Globus pallidus (tissue), 1 donor: ENCODE measurements around the gene NPAS3.
A peak's percentile ranks its signal among the peaks of the same experiment; 100 is the strongest.

Experiments
- DNase-seq: peaks from one replicate; pipeline ENCODE4 v3.0.0-alpha.2; 2015; ENCODE audit warnings: low spot score

The NPAS3 gene

GRCh38 chr14:33257796-33258195, 319.1 kb downstream of the NPAS3 start:
- DNase-seq = no peak

GRCh38 chr14:33259764-33260163, 321.1 kb downstream of the NPAS3 start:
- DNase-seq = no peak

- no peak for DNase-seq
These were observed 332.5 kb downstream of the NPAS3 start for GRCh38 chr14:33271216-33271615.

GRCh38 chr14:33271891-33272290, 333.2 kb downstream of the NPAS3 start:
- no peak for DNase-seq

- no peak for DNase-seq
These were observed 335.3 kb downstream of the NPAS3 start for GRCh38 chr14:33273978-33274377.

- DNase-seq = no peak
These were observed 337.2 kb downstream of the NPAS3 start for GRCh38 chr14:33275879-33276278.

GRCh38 chr14:33279865-33280264, 341.2 kb downstream of the NPAS3 start:
- DNase-seq = no peak

GRCh38 chr14:33280646-33281045, 342.0 kb downstream of the NPAS3 start:
- DNase-seq = no peak

- no peak for DNase-seq
These were observed 343.9 kb downstream of the NPAS3 start for GRCh38 chr14:33282331-33283230.

GRCh38 chr14:33285902-33286700, 347.4 kb downstream of the NPAS3 start:
- DNase-seq = no peak

- DNase-seq = no peak
These were observed 348.5 kb downstream of the NPAS3 start for GRCh38 chr14:33287189-33287588.

GRCh38 chr14:33290641-33291040, 352.0 kb downstream of the NPAS3 start:
- DNase-seq = no peak

- DNase-seq = peak; percentile 32
These were observed 352.9 kb downstream of the NPAS3 start for GRCh38 chr14:33291529-33292104.

GRCh38 chr14:33294419-33294818, 355.7 kb downstream of the NPAS3 start:
- DNase-seq = no peak

- no peak for DNase-seq
These were observed 358.9 kb downstream of the NPAS3 start for GRCh38 chr14:33297565-33297964.

- peak; percentile 40 for DNase-seq
These were observed 369.1 kb downstream of the NPAS3 start for GRCh38 chr14:33307691-33308251.

GRCh38 chr14:33309106-33309505, 370.4 kb downstream of the NPAS3 start:
- DNase-seq = no peak

- DNase-seq = no peak
These were observed 376.5 kb downstream of the NPAS3 start for GRCh38 chr14:33315217-33315616.

GRCh38 chr14:33315721-33316120, 377.0 kb downstream of the NPAS3 start:
- DNase-seq = peak; percentile 33

- DNase-seq = no peak
These were observed 379.0 kb downstream of the NPAS3 start for GRCh38 chr14:33317675-33318074.

GRCh38 chr14:33323979-33324378, 385.3 kb downstream of the NPAS3 start:
- no peak for DNase-seq

GRCh38 chr14:33331176-33331949, 392.7 kb downstream of the NPAS3 start:
- no peak for DNase-seq
